IPS-18c (cell line): ENCODE data around the gene RAB38.

Experiments
- H3K4me3 ChIP-seq: 2 replicates; pipeline ENCODE4 v1.7.0; 2013; ENCODE audit warnings: low read depth, mild to moderate bottlenecking, low read length, moderate library complexity; ENCODE audit not compliant: insufficient read depth
- H3K9me3 ChIP-seq: one replicate; pipeline ENCODE4 v1.6.1; 2013; ENCODE audit warnings: mild to moderate bottlenecking, low read length, moderate library complexity; ENCODE audit not compliant: control insufficient read depth, insufficient read depth

Gene RAB38

GRCh38 chr11:88068848-88069554 is 106.2 kb downstream of the RAB38 start:
- Histone ChIP-seq H3K9me3 (no peaks in the 10 kb centered on the region), H3K4me3 (no peak overlapping the region)

- no peak overlapping the region for H3K4me3 ChIP-seq
These were observed 109.2 kb downstream of the RAB38 start for GRCh38 chr11:88066090-88066489.

GRCh38 chr11:88064097-88064705 is 111.0 kb downstream of the RAB38 start:
- Histone ChIP-seq H3K9me3 (no peaks in the 10 kb centered on the region), H3K4me3 (no peak overlapping the region)

More at GRCh38 chr11:88066090-88066489, 109.2 kb downstream of the RAB38 start:
- no peaks in the 10 kb centered on the region for H3K9me3 ChIP-seq
